ENCODE data around the gene SERINC4. TPM values are rescaled to one million over a fixed set of nuclear protein-coding genes. Genes with fewer than 3 reads are reported as not detected.

The SERINC4 gene
- total and polyA plus RNA-seq, 2 donors (not counting 3 experiments of a cell fraction or from before 2014, with no cell fraction given) = not detected

DNA sequence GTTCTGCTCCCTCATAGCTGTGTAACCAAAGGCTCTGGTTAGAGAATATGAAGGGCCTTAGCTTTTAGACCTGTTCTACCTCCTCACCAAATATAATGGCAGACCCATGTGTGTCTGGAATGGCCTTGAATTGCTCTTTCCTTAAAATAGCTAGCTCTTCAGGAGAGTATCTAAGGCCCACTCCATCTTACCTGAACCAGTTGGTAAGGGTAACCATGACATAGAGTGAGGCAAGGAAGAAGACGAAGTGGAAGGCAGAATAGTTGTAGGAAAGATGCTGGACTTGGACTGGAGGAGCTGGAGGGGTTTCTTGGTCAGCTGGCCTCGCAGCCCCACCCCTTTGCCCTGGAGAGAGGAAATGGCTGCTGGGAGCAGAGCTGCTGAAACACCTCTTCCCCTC is 4.8 kb downstream of the SERINC4 start:
- dilution Hi-C loops (cut with MboI; ENCODE audit: extremely low pct_ligation_motif_present, low sequenced_read_pairs) (no loop called here), intact Hi-C loops (cut with micrococcal nuclease) (no loop called here)
- FAIRE-seq (no peak), DNase-seq (ENCODE audit: low read depth, low spot score) (no peak)
- Histone ChIP-seq H3K4me3 (replicated peaks in 1 of 3; ENCODE audit: insufficient read depth in 1 of 3, low read depth in 1 of 3, low read length in 3 of 3) (no peak overlapping the region), H3K9me3 (replicated peaks; ENCODE audit: control insufficient read depth, insufficient read depth, low read length) (no peaks in the 10 kb centered on the region), H2AFZ (ENCODE audit: low read depth, low read length) (no peak overlapping the region), H3K27me3 (ENCODE audit: control insufficient read depth in 2 of 2, insufficient read depth in 2 of 2, low read length in 2 of 2) (no peaks in the 10 kb centered on the region), H3K4me1 (ENCODE audit: control insufficient read depth, extremely low read depth, insufficient read depth, low read length) (peaks cover 24% of the 10 kb centered on the region), H3K9me1 (replicated peaks; ENCODE audit: control insufficient read depth, extremely low read depth, insufficient read depth, low read length) (no peaks in the 10 kb centered on the region), H3K27ac (ENCODE audit: insufficient read depth, low read depth, low read length) (no peak overlapping the region), H3K9ac (replicated peaks; ENCODE audit: extremely low read depth, insufficient read depth, low read length) (no peak overlapping the region), H3K36me3 (ENCODE audit: control insufficient read depth in 2 of 2, extremely low read depth in 1 of 2, insufficient read depth in 2 of 2, low read length in 2 of 2) (peaks cover 21 to 26% of the 10 kb centered on the region in 2 experiments), H3K4me2 (ENCODE audit: insufficient read depth, low read length) (no peak overlapping the region), H4K20me1 (replicated peaks; ENCODE audit: control insufficient read depth, extremely low read depth, insufficient read depth, low read length) (no peaks in the 10 kb centered on the region), H3K79me2 (ENCODE audit: control insufficient read depth, insufficient read depth, low read length) (peaks cover 31% of the 10 kb centered on the region)
- no TSS peak for BruUV-seq (replicated peaks)
- no peak for TF ChIP-seq POLR2AphosphoS5 (IDR thresholded peaks at IDR 0.05; ENCODE audit: insufficient read depth, low read depth, low read length)
- TF ChIP-seq POLR2A (IDR thresholded peaks at IDR 0.05; ENCODE audit: low read depth, low read length) = peak; percentile 41
- TF ChIP-seq MYC (IDR thresholded peaks at IDR 0.05; ENCODE audit: low read depth, low read length) = no peak
- TF ChIP-seq, protein P1, sequence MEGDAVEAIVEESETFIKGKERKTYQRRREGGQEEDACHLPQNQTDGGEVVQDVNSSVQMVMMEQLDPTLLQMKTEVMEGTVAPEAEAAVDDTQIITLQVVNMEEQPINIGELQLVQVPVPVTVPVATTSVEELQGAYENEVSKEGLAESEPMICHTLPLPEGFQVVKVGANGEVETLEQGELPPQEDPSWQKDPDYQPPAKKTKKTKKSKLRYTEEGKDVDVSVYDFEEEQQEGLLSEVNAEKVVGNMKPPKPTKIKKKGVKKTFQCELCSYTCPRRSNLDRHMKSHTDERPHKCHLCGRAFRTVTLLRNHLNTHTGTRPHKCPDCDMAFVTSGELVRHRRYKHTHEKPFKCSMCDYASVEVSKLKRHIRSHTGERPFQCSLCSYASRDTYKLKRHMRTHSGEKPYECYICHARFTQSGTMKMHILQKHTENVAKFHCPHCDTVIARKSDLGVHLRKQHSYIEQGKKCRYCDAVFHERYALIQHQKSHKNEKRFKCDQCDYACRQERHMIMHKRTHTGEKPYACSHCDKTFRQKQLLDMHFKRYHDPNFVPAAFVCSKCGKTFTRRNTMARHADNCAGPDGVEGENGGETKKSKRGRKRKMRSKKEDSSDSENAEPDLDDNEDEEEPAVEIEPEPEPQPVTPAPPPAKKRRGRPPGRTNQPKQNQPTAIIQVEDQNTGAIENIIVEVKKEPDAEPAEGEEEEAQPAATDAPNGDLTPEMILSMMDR (IDR thresholded peaks at IDR 0.05; ENCODE audit: extremely low read depth in 1 of 2, insufficient read depth in 1 of 2, low read depth in 1 of 2, low read length in 2 of 2) = no peak
- TF ChIP-seq EZH2 (IDR thresholded peaks at IDR 0.05; ENCODE audit: borderline replicate concordance, low read depth, low read length, severe bottlenecking) = no peak
- TF ChIP-seq GATA2 (IDR thresholded peaks at IDR 0.05; ENCODE audit: insufficient read depth, insufficient read length, low read depth, low read length) = no peak
- ChIA-PET CTCF (interaction anchor here (0.8 to 1.1 kb wide), 2 partner anchors 18 to 706 kb away, joined by 3 to 4 read pairs; partner anchors contain the start of gene ELL3), POLR2A (no interaction called here)

All from endothelial cell of umbilical vein (primary cell).